ENCODE results near the gene ITPA.
"Not testable (repeated sequence)": the region's sequence is repeated elsewhere in the genome, so short reads cannot be mapped to it uniquely, and the experiment has no call there.

The ITPA gene

DNA sequence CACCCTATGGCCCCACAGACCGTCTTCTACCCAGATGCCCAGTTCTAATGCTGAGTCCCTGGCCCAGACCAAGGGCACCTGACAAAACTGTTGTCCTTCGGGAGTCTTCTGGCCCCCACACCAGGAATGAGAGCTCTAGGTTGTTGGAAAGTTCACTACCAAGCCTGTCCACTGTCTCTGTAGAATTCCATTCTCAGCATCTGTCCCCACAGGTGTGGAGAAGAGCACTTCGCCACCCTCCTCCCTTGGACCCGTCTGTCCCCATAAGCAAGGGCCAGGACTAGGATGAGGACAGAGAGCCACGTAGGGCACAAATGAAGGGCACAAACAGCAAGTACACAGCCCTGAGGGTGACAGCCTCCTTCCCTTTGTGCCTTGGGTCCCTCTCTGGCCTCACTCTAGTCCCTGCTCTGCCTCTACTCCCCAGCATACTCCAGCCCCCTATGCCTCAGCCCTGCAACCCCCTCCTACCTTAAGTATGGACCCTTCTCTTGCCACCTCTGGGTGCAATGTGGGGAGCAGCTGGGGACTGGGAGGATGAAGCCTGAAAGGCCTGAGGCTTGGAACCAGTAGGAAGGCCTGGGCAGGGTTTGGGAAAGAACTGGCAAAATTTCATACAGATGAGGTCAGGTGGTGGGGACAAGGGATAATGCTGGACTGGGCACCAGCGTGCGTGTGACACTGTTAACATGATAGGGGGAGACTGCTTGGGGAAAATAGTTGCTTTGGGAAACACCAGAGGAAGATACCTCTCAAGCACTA is 40.3 kb upstream of the ITPA start:
- Mint-ChIP-seq H3K4me3 (no peak overlapping the region), H3K27ac (no peak overlapping the region), H3K4me1 (ENCODE audit: low read depth) (peaks cover 20% of the 10 kb centered on the region), H3K9me3 (no peaks in the 10 kb centered on the region), H3K36me3 (ENCODE audit: low read depth) (no peaks in the 10 kb centered on the region), H3K27me3 (peaks cover 28% of the 10 kb centered on the region)
- no peak for DNase-seq

DNA sequence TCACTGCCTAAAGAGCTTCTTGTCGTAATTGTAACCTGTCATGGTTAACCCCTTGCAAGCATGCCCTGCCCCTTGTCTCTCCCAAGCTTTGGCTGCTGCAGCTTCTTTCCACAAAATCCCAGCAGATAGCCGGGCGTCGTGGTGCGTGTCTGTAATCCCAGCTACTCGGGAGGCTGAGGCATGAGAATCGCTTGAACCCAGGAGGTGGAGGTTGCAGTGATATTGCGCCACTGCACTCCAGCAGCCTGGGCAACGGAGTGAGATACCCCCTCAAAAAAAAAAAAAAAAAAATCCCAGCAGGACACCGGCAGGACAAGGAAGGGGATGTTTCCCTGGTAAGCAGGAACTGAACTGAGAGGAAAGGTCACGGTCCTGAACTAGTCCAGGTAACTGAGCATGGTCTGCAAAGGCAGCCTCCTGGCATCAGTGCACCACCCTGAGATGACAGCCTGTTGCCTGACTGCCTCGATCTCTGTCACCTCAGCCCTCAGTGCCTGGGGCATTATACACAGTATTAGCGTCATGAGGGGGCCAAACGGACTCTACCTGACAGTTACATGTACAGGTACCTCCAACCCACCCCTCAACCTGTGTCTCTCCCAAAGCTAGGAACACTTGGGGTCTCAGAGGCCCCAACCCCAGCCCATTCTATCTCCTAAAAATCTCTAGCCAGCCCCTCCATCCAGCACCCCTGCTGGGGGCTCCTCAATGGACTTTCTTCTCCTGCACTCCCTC is 37.7 kb upstream of the ITPA start:
- Mint-ChIP-seq H3K27ac (no peak overlapping the region), H3K9me3 (no peaks in the 10 kb centered on the region), H3K27me3 (peaks cover 39% of the 10 kb centered on the region), H3K36me3 (ENCODE audit: low read depth) (no peaks in the 10 kb centered on the region), H3K4me1 (ENCODE audit: low read depth) (peaks cover 29% of the 10 kb centered on the region), H3K4me3 (no peak overlapping the region)
- peak; percentile 27 for DNase-seq

DNA sequence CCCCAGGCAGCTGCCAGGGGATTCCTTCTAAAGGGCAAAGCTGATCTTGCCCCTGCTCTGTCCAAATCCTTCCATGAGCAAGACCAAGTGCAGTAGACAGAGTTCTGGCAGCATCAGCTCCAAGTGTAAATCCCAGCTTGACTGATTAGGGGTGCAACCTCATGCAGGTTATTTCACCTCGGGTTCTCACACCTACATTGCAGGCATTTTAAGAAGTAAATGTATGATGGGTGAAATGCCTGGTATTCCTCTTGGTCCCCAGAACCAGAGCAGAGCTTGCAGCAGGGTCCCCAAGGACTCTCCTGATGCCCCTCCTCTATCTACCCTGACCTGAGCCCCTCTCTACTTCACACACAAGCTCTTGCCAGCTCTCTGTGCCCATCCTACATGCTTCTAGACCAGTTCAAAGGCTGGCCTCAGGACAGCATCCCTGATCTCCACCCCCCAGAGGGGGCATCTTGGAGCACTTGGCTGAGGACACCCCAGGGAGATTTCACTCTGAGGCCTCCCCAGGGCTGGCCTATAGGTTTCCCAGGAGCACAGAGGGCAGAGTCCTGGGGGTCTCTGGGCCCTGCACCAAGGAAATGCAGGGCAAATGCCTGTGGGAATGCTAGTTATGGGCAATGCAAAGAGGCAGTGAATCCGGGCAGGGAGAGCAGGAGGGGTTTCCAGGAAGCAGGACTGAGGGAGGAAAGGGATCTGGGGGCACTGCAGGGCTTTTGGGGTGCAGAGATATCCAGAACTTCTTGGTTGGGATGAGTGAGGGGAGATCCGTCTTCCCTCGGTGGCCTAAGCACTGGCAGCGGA is 37.0 kb upstream of the ITPA start:
- Mint-ChIP-seq H3K27me3 (peaks cover 36% of the 10 kb centered on the region), H3K36me3 (ENCODE audit: low read depth) (no peaks in the 10 kb centered on the region)
- DNase-seq = peak; percentile 30

DNA sequence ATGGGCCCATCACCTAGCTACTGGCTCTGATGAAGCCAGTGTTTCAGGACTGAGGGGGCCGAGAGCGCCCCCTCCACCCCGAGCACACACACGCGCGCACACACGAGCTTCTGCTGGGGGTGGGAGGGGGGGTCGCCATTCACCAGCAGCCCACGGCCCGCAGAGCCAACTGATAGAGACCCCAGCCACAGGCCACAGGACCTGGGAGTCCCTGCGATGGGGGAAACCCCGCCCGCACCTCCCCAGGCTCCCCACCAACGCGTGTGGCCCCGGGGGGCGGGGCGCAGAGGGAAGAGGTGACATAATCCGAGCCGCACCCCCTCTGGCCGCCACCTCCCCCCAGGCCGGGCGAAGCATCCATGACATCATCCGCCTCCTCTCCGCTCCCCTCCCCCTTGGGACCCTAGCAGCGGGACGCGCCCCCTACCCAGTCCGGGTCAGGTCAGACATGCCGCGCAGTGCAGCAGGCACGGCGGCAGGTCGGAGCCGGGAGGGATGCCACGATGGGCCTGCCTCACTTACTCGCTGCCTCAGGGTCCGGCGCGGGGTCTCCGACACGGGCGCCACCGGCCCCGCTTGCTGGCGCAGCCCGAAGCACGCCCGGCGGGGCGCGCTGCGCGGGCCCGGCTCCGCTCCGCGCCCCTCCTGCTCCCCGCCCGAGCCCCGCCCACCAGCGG is 36.2 kb upstream of the ITPA start, which contains the start of gene LZTS3:
TSS of gene LZTS3 (minus strand) at position 617 of the 677 bp plus-strand sequence. CDS start 6,386 bp downstream, outside the sequence.
- Mint-ChIP-seq H3K36me3 (ENCODE audit: low read depth) (no peaks in the 10 kb centered on the region), H3K4me1 (ENCODE audit: low read depth) (peaks cover 27% of the 10 kb centered on the region), H3K27ac (peak within 1 kb of the TSS; percentile 61), H3K9me3 (no peaks in the 10 kb centered on the region), H3K27me3 (peaks cover 34% of the 10 kb centered on the region), H3K4me3 (peak within 1 kb of the TSS; percentile 80)
- peak; percentile 80 for DNase-seq

More for the DNA sequence above, 37.0 kb upstream of the ITPA start:
- Mint-ChIP-seq H3K4me1 (ENCODE audit: low read depth) (peaks cover 29% of the 10 kb centered on the region), H3K27ac (no peak overlapping the region), H3K4me3 (peak overlapping the region; percentile 72), H3K9me3 (no peaks in the 10 kb centered on the region)

DNA sequence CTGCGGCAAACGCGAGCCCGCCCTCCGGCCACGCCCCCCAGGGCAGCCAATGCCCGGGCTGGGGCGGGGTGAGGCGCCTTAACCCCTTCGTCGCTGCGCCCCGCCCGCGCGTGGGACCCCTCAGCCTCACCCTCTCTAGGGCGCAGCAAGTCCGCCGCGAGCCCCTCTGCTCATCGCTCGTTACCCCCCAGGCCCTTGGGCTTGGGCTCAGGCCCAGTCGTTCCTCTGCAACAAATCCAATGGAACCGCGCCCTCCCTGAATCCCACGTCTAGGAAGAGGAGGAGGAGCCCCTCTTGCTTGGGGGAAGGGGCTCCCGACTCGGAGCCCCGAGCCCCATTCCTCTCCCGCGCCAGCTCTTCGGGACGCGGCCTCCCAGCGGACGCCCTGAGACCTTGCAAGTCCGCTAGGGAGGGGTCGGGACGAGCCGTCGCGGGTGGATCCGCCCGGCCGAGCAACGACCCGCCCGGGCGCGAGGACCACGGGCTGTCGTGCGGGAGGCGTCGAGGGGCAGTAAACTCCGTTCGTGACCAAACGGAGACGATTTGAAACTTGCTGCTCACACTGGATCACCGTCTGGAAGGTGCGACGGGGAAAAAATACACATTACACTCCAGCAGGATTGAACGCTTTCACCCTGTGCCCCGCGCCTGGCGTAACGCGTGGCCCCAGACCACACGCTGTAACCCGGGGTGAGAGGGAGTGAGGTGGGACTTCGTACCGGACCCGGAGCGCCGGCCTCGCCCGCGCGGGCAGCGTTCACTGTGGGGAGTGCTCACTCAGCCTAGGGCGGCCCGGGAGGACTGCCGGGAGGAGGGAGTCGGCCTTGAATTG is 35.5 kb upstream of the ITPA start:
- Mint-ChIP-seq H3K36me3 (ENCODE audit: low read depth) (no peaks in the 10 kb centered on the region), H3K27me3 (peaks cover 28% of the 10 kb centered on the region), H3K4me1 (ENCODE audit: low read depth) (peaks cover 21% of the 10 kb centered on the region), H3K4me3 (peak overlapping the region; percentile 80), H3K27ac (peak overlapping the region; percentile 61), H3K9me3 (no peaks in the 10 kb centered on the region)
- DNase-seq = peak; percentile 96

DNA sequence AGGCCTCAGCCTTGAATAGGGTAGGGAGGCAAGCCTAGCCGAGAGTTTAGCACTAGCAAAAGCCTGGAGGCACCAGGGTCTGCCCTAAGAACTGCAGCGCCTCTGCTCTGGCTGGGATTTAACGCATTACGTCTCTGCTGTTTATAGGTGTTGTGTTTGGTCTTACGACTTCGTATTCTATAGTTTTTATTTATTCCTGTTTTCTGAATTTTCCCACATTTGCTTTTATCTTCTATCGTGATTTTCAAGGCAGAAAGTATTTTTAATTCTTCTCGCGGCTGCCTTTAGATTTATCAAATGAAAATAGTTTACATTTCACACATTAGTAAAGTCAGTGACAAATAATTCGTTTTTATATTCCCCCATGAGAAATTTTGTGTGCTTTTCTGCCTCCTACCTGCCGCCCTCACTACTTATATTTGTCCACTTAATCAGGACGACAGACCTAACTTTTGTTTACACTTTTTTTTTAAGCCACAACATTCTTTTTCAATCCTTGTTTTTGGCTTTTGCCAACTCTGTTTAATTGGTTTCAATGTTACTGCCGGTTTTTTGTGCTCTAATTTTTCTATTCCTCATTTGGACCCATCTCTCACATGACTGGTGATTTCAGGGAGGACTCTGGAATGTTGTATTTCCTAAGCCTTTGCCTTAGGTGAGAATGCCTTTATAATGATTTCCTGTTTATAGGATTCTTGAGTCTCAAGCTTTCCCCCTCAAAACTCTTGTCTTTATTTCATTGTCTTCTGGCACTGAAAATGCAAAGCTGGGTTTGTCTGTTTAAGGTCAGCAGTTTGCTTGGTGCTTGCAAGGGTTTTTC is 34.6 kb upstream of the ITPA start:
- Mint-ChIP-seq H3K27me3 (peaks cover 22% of the 10 kb centered on the region), H3K36me3 (ENCODE audit: low read depth) (no peaks in the 10 kb centered on the region), H3K27ac (no peak overlapping the region), H3K4me1 (ENCODE audit: low read depth) (peaks cover 20% of the 10 kb centered on the region), H3K9me3 (no peaks in the 10 kb centered on the region), H3K4me3 (peak overlapping the region; percentile 80)
- no peak for DNase-seq

DNA sequence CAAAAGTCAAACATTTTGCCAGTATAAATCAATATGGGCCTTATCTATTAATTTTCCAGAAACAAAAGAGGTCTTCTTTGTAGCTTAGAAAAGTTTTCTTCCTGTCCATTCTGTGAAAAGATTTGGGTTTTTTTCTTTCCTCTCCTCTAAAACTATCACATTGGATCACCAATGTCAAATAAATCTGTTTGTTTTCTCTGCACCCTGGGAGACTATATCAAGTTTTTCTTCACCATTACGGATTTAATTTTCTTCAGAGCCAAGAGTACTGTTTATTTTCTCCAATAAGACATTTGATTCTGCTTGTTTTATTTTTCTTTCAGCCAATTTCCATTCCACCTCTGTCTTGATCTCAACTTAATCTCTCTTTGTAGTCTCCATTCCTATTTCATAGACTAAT is 34.0 kb upstream of the ITPA start:
- no peak for DNase-seq
- Mint-ChIP-seq H3K36me3 (ENCODE audit: low read depth) (no peaks in the 10 kb centered on the region), H3K27ac (no peak overlapping the region), H3K4me3 (no peak overlapping the region), H3K27me3 (peaks cover 19% of the 10 kb centered on the region), H3K4me1 (ENCODE audit: low read depth) (peaks cover 20% of the 10 kb centered on the region), H3K9me3 (no peaks in the 10 kb centered on the region)

DNA sequence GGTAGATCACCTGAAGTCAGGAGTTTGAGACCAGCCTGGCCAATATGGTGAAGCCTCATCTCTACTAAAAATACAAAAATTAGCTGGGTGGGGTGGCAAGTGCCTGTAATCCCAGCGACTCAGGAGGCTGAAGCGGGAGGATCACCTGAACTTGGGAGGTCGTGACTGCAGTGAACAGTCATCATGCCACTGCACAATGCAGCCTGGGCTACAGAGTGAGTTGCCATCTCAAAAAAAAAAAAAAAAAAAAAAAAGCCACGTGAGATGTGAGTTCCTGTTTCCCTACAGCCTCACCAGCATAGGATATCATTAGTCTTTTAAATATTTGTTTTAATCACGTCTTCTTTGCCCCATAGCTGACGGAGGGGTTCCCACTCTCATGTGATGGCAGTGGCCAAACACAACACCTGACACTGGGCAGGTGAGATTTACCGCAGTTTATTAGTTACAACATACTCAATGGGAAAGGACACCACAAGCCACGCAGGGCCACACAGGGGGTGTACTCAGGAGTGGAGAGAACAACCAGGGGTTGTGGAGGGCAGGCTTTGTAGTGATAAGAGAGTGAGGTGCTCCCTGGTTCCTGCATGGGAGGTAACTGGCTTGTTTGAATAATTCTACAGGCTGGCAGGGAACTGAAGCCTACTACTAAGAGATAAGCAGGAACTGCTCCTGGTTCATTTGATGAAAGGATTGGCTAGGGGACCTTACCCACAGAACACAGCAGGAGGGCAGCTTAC is 31.4 kb upstream of the ITPA start:
- H3K4me3 Mint-ChIP-seq = no peak overlapping the region
- H3K36me3 Mint-ChIP-seq (ENCODE audit: low read depth) = no peaks in the 10 kb centered on the region
- H3K9me3 Mint-ChIP-seq = no peaks in the 10 kb centered on the region
- H3K27me3 Mint-ChIP-seq = peaks cover 19% of the 10 kb centered on the region
- no peak for DNase-seq
- H3K27ac Mint-ChIP-seq = no peak overlapping the region
- peaks cover 14% of the 10 kb centered on the region for H3K4me1 Mint-ChIP-seq (ENCODE audit: low read depth)

DNA sequence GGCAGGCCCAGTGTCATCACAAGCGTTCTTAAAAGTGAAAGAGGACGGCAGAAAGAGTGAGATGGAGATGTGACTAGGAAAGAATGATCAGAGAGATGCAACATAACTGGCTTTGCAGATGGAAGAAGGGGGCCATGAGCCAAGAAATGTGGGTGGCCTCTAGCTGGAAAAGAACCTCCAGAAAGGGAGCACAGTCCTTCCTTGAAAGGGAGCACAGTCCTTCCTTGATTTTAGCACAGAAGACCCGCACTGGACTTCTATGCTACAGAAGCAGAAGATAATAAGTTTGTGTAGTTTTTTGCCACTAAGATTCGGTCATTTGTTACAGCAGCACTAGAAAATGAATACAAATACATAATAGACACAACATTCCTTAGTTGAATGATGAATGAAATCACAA is 29.0 kb upstream of the ITPA start:
- no peaks in the 10 kb centered on the region for H3K9me3 Mint-ChIP-seq
- no peaks in the 10 kb centered on the region for H3K36me3 Mint-ChIP-seq (ENCODE audit: low read depth)
- H3K27ac Mint-ChIP-seq = no peak overlapping the region
- H3K27me3 Mint-ChIP-seq = peaks cover 3% of the 10 kb centered on the region
- DNase-seq = no peak
- H3K4me3 Mint-ChIP-seq = no peak overlapping the region
- H3K4me1 Mint-ChIP-seq (ENCODE audit: low read depth) = no peaks in the 10 kb centered on the region

DNA sequence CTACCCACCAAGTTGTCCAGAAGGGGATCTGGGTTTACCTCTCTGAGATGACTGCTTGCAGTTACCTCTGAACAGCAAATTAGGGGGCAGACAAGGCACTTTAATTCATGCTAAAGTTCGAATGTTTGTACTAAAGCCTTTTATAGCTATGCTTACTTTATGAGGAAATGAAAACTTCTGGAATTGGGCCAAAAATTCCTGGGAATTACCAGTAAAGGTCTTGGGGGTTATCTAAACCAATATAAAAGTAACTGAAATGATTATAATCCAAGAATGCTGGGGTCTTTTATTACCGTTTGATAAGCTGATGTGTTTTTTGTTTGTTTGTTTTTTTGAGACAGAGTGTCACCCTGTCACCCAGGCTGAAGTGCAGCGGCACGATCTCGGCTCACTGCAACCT is 28.0 kb upstream of the ITPA start:
- H3K4me1 Mint-ChIP-seq (ENCODE audit: low read depth) = no peaks in the 10 kb centered on the region
- no peak overlapping the region for H3K27ac Mint-ChIP-seq
- DNase-seq = no peak
- H3K36me3 Mint-ChIP-seq (ENCODE audit: low read depth) = no peaks in the 10 kb centered on the region
- no peaks in the 10 kb centered on the region for H3K9me3 Mint-ChIP-seq
- no peak overlapping the region for H3K4me3 Mint-ChIP-seq
- no peaks in the 10 kb centered on the region for H3K27me3 Mint-ChIP-seq

DNA sequence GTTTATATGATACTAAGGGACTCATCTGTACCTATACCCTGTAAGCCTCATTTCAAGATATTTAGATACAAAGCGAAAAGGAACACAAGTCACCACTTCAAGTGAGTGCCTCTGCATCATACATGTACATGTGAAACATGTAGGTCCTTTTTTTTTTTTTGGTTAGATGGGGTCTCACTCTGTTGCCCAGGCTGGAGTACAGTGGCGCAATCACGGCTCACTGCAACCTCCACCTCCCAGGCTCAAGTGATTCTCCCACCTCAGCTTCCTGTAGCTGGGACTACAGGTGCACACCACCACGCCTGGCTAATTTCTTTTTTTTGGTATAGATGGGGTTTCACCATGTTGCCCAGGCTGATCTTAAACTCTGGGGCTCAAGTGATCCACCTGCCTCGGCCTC is 26.9 kb upstream of the ITPA start:
- not testable (repeated sequence) for DNase-seq; H3K4me1 Mint-ChIP-seq (ENCODE audit: low read depth); H3K4me3 Mint-ChIP-seq; H3K27me3 Mint-ChIP-seq; H3K27ac Mint-ChIP-seq; H3K36me3 Mint-ChIP-seq (ENCODE audit: low read depth); H3K9me3 Mint-ChIP-seq

DNA sequence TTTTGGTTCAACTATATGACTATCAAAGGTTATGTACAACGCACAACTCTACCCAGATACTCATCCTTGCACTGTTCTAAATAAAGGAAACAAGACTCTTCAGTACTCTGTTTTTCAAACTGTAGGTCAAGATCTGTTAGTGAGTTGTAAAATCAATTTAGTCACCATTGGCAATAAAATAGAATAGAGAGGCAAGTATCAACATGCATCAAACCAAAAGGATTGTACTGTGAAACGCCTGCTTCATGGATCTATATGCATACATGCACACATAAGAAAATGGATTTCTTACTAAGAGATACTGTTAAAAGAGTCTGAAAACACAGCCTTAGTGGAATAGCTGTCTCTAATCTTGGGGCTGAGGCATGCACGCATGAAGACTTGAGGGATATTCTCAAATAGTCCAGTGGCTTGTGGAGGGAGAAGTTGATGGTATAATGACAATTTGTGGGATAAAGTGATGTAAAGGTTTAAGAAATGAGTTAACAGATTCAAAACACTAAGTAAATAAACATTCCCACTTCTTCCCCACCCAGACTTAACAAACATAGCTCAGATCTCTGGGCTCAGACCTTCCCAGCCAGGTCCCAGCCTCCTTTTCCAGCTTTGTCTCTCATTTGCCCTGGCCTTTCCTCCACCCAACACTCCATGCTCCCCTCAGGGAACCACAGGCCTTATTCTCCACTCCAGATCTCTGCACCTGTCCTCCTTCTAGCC is 25.2 kb upstream of the ITPA start:
- DNase-seq = no peak
- Mint-ChIP-seq H3K4me3 (no peak overlapping the region), H3K9me3 (no peaks in the 10 kb centered on the region), H3K36me3 (ENCODE audit: low read depth) (peaks cover 9% of the 10 kb centered on the region), H3K27ac (no peak overlapping the region), H3K27me3 (no peaks in the 10 kb centered on the region), H3K4me1 (ENCODE audit: low read depth) (peaks cover under 1% of the 10 kb centered on the region)
